Lower lobe of right lung (tissue), 2 donors: ENCODE results near the gene BTBD3. TPM values are rescaled to one million over a fixed set of nuclear protein-coding genes. Genes with fewer than 3 reads are reported as not detected.

Source experiments
- ATAC-seq, 2 donors: fragments of 200-7000 bp; cut with Tn5 transposase; one replicate each; pipeline ENCODE4 v1.9.1; 2020 to 2022; ENCODE audit warnings: mild to moderate bottlenecking in 2 of 2, moderate library complexity in 2 of 2
- DNase-seq: peaks from one replicate; pipeline ENCODE4 v3.0.0-alpha.2; 2020
- H3K27ac ChIP-seq: fragments of 200-600 bp; one replicate; pipeline ENCODE4 v1.8.0; 2022
- H3K27me3 ChIP-seq: fragments of 200-600 bp; one replicate; pipeline ENCODE4 v1.8.0; 2022; ENCODE audit warnings: low read depth
- H3K36me3 ChIP-seq: fragments of 200-600 bp; one replicate; pipeline ENCODE4 v1.8.0; 2022; ENCODE audit warnings: mild to moderate bottlenecking
- H3K4me1 ChIP-seq: fragments of 200-600 bp; one replicate; pipeline ENCODE4 v1.8.0; 2022
- H3K4me3 ChIP-seq: fragments of 200-600 bp; one replicate; pipeline ENCODE4 v1.8.0; 2022; ENCODE audit warnings: mild to moderate bottlenecking
- H3K9me3 ChIP-seq: fragments of 200-600 bp; one replicate; pipeline ENCODE4 v1.8.0; 2022
- CTCF ChIP-seq: fragments of 200-600 bp; IDR thresholded peaks from one replicate; pipeline ENCODE4 v1.8.0; 2022; ENCODE audit warnings: antibody characterized with exemption, mild to moderate bottlenecking
- intact Hi-C: fragments of 100-400 bp; cut with DNase I; formaldehyde crosslinking; loops from one replicate; pipeline ENCODE4 v1.11.0; 2022
- total RNA-seq: library from RNA; stranded (reverse); fragmentation: NEBNext Ultra II Directional; extraction: Animal tissue kit (Norgen Biotek cat#: 25700); gene quantifications from one replicate; pipeline ENCODE4 v1.2.1, GENCODE V29; 2021
- donor health status: DM: no; HTN: yes; CAD: no; lungs with severe emphysema.

Gene BTBD3
- total RNA-seq, 1 donor from 2014 or later = 37.0 TPM

- Histone ChIP-seq H3K36me3 (no peaks in the 10 kb centered on the region), H3K9me3 (no peaks in the 10 kb centered on the region), H3K4me1 (no peaks in the 10 kb centered on the region), H3K27me3 (no peaks in the 10 kb centered on the region), H3K27ac (no peak overlapping the region), H3K4me3 (no peak overlapping the region)
- intact Hi-C loops = no loop called here
- no peak for TF ChIP-seq CTCF
- ATAC-seq = peak; percentile 48 to 50
- DNase-seq = no peak
Measured at GRCh38 chr20:11970243-11970836, 52.6 kb downstream of the BTBD3 start.

DNA sequence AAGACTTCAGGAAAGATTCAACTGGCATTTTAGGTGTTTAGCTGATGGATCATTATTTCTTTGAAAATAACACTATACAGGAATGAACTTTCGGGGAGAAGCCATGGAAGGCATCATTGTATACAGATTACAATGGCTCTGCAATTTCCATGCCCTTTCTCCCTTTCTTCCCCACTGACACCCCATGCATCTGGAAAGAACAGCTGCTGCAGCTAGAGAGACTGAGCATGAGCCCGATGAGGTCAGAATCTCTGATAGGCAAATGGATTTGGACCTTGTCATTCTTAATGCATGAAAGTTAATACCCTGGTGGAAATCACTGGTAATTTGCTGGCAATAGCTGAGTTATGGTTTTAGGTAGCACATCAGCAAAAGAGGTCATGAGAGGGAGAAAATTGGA, 54.8 kb downstream of the BTBD3 start:
- no peak for DNase-seq
- intact Hi-C loops = no loop called here
- Histone ChIP-seq H3K27me3 (no peaks in the 10 kb centered on the region), H3K27ac (no peak overlapping the region), H3K36me3 (no peaks in the 10 kb centered on the region), H3K9me3 (no peaks in the 10 kb centered on the region), H3K4me3 (no peak overlapping the region), H3K4me1 (no peaks in the 10 kb centered on the region)
- no peak for TF ChIP-seq CTCF
- ATAC-seq = no peak
